VCaP (cell line): Measurements from ENCODE around the gene INPP5E.

Experiments used
- H3K27ac ChIP-seq: fragments of 450-650 bp; 2 replicates; pipeline ENCODE4 v1.5.1; 2017
- CTCF ChIP-seq: fragments of 450-650 bp; conservative IDR thresholded peaks from 2 replicates; pipeline ENCODE4 v1.5.1; 2017; ENCODE audit warnings: mild to moderate bottlenecking, moderate library complexity

Gene INPP5E

GRCh38 chr9:136476369-136477150 is 36.9 kb upstream of the INPP5E start:
- no peak overlapping the region; the same call in 1 of the 2 replicates for H3K27ac ChIP-seq
- TF ChIP-seq CTCF = no peak

- TF ChIP-seq CTCF = no peak
- H3K27ac ChIP-seq = no peak overlapping the region
Observed at GRCh38 chr9:136474974-136475865, 35.6 kb upstream of the INPP5E start.

- no peak for TF ChIP-seq CTCF
- H3K27ac ChIP-seq = no peak overlapping the region
Observed at GRCh38 chr9:136474021-136474640, 34.5 kb upstream of the INPP5E start.

GRCh38 chr9:136473354-136473721 is 33.7 kb upstream of the INPP5E start:
- TF ChIP-seq CTCF = no peak
- H3K27ac ChIP-seq = no peak overlapping the region

GRCh38 chr9:136472640-136473353 is 33.2 kb upstream of the INPP5E start:
- H3K27ac ChIP-seq = no peak overlapping the region
- TF ChIP-seq CTCF = no peak

- TF ChIP-seq CTCF = no peak
- H3K27ac ChIP-seq = no peak overlapping the region
Observed at GRCh38 chr9:136471802-136472487, 32.3 kb upstream of the INPP5E start.
